HG03066 (cell line): Measurements from ENCODE around the gene RFTN1.

Source experiments
- ATAC-seq: cut with Tn5 transposase; IDR thresholded peaks from one replicate; pipeline ENCODE4 v1.9.1; 2021; ENCODE audit warnings: low read depth; ENCODE audit not compliant: unreplicated experiment

RFTN1 gene

GRCh38 chr3:16468336-16469098, 45.0 kb downstream of the RFTN1 start:
- no peak for ATAC-seq

DNA sequence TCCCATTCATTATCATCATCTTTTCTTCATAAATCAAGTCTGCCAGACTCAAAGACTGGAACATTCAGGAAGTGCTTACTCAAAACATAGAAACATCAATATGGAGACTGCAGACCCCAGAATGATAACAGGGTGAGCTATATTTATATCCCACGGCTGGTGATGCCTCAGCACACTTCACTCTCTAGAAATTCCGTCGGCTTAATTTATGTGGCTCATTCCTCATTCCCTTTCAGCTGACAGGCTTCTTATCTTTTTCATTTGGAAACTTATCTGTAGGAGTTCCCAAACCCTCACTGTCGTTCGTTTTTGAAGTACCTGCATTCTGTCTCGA, 45.5 kb downstream of the RFTN1 start:
- peak; percentile 17 for ATAC-seq

DNA sequence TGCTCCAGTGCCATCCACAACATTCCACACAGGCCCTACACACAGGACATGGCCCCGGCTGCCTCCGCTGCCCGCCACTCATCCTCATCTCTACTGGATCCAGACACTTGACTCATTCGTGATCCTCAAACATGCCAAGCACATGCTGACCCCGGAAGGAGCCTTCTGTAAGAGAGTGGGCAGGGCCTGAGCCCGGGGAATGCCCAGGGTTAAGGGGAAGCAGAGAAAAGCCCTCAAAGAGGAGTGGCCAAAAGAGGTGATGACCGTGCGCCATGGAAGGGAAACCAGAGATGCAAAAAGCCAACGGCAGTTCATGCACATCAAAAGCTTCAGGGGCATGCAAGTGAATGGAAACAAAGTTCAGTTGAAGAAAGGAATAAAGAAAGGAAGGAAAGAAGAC, 46.1 kb downstream of the RFTN1 start:
- peak; percentile 81 for ATAC-seq

DNA sequence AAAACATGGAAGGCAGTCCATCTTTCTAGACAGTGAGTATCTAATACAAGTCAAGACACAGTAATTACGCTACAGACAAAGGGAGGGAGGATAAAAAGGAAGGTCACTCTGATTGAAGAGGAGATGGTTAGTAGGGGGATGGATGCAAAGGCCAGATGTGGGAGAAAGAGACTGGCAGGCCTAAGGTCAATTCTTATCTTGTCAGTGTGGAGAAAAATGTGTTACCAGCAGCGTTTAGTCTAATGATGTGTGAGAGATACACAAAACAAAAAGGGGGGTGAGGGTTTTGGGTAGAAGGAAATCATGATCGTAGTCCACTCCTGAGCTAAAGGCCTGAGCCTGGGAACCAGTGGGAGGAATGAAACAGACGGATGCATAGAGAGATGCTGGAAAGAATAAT, 46.7 kb downstream of the RFTN1 start:
- ATAC-seq = no peak

DNA sequence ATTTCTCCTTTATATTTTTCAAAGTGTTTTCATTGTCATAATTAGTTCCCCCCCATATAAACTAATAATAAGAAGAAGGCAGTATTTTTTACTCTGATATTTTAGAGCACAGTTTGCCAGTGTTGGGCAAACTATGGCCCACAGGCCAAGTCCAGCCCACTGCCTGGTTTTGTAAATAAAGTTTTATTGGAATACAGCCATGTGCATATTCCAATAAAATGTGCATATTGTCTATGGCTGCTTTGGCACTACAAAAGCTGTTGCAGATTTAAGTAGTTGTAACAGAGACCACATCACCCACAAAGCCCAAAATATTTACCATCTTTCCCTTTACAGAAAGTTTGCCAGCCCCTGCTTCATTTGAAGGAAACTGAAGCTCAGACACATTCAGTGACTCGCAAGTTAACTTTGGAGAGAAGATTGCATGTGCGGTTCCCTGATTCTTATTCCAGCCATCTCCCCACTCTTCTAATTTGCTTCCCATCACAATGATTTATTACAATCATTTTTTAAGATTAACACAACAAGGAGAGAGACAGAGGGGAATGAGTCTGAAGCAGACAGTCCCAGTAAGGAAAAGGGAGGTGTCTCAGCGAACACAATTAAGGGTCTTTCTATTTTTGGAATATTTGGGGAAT, 48.9 kb downstream of the RFTN1 start:
- ATAC-seq = no peak

- no peak for ATAC-seq
Measured at GRCh38 chr3:16463914-16464313, 49.6 kb downstream of the RFTN1 start.

- no peak for ATAC-seq
Measured at GRCh38 chr3:16463119-16463518, 50.4 kb downstream of the RFTN1 start.

DNA sequence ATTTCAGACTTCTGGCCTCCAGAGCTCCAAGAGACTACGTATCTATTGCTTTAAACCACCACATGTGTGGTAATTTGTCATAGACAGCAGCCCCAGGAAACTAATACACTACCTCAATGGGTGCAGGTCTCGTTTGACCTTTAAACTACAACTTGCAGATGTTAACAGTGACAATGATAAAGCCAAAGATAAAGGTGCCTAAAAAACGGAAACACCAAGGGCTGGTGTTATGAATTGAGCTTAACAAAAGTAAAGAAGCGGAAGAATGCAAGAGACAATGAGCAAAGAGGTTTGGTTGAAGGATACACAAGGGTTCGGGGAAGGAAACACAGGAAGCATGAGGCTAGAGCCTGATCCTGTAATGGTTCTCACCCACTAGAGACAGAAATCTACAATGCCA, 50.8 kb downstream of the RFTN1 start:
- ATAC-seq = no peak

DNA sequence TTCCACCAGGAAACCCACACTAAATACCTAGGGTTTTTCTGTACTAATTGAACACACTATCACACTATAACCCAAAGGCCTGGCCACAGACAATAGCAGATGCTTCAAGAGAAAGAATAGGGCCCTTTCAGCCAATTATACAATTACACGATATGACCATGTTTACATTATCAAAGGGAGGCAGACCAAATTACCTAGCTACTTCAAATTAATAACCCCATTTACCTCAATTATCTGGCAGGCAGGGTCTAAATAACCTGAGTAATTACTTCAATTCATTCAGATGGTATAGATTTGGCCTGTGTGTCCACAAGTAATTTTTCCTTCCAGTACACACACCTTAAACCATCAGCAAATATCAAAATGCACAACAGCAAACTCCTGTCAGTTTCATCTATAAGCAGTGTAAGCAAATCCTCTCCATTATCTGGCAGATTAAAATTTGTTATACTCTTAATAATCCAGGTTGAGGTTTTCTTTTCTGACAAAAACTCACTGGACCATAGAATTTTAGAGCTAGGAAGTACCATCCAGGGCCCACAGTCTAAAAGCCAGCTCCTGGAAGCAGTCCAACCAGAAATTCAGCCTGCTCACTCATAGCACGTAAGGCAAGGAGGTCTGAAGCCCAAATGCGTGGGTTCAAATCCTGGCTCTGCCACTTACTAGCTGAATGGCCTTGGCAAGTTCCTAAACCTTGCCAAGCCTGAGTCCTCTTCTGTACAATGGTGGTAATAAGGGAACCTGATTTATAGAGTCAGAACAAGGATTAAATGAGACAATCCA, 51.8 kb downstream of the RFTN1 start:
- ATAC-seq = no peak

- no peak for ATAC-seq
Measured at GRCh38 chr3:16460886-16461285, 52.6 kb downstream of the RFTN1 start.

- ATAC-seq = no peak
Measured at GRCh38 chr3:16460273-16460672, 53.2 kb downstream of the RFTN1 start.

DNA sequence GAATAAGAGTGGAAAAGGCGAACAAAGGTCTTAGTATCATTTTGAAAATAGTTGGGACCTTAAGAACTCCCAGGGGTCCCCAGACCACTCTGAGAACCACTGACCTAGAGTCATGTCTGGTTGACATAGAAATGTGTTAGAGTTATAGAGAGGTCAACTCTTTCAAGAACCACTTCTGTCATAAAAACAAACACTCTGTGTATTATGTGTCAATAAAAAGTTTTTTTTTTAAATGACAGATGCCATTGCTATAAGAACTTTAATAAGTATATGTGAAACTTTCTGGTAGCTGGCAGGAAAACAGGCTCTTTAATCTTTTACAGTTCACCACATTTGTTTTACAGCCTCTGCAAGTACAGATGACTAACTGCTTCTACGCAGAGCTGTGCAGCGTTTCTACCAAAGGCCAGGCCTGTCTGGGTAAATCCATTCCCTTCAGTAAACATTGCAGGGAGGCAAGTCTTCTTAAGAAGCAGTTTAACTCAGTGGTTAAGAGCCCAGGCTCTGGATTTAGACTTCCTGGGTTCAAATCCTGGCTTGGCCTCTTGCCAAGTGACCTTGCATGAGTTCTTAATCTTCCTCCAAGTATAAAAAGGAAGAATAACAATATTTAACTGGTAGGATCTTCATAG, 56.6 kb downstream of the RFTN1 start:
- no peak for ATAC-seq

GRCh38 chr3:16455966-16456365, 57.5 kb downstream of the RFTN1 start:
- no peak for ATAC-seq

DNA sequence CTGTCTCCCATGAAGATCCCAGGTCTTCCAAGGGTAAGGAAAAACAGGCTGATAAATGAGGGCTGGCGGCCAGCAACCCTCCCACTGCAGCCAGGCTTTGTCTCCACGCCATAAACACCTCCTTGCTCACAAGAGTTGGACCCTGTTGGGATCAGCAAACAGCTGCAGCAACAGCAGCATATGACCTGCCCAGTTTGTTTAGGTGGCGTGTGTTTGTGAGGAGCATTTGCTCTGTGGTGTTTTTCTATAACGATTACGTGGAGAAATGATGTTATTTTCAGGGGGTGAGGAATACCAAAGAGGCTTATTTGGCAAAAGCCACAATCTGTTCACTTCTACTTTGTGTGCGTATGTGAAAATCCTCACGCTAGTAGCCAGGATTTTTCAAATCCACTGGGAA, 58.5 kb downstream of the RFTN1 start:
- ATAC-seq = no peak

DNA sequence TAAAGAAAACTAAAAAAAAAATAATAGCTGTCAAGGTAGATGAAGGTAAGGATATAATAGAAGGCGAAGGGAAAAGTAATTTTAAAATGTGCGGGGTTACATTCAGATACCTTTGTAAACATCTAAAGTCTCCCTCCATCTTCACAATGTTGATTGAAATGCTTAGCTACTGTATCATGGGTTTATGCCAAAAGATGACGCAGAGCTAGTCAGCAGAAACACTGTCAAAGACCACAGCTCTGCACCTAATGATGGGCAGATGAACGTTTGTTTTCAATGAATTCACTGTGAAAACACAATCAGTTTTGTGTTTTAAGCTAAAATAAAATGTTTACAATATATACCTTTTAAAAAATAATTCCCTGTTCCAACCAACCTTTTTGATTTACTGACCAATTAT, 61.2 kb downstream of the RFTN1 start:
- ATAC-seq = no peak

GRCh38 chr3:16449369-16449768, 64.1 kb downstream of the RFTN1 start:
- no peak for ATAC-seq

- ATAC-seq = no peak
Measured at GRCh38 chr3:16448639-16449070, 64.8 kb downstream of the RFTN1 start.

DNA sequence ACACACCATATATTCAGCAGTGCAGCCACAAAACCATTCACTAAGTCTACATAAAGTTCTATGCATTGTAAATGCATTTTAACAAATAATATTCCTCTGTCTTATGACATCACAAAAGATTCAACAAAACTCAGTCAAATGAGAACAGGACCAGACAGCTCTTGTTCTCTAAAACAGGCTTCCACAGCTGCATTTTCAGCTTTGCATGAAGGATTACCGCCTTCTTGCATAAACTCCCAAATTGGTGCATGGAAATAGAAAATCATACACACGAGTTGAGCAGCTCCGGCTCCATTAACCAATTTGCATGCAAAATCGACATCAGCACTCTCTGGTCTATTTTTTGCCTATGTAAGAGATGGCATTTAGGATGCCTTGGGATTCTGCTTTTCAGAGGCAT, 66.4 kb downstream of the RFTN1 start:
- no peak for ATAC-seq

DNA sequence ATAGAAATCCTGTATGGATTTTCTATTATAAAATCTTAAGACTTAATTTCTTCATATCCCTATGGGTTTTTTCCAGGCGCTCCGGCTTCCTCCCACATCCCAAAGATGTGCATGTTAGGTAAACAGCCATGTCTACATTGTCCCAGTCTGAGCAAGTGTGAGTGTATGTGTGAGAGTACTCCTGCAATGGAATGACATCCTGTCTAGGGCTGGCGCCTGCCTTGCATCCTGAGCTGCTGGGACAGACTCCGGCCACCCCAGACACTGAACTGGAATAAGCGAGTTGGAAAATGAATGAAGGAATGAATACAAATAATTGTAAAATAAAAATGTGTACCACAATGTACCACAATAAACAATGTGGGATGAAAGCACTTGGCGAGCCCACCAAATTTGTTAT, 69.2 kb downstream of the RFTN1 start:
- no peak for ATAC-seq

- ATAC-seq = no peak
Measured at GRCh38 chr3:16442730-16443129, 70.8 kb downstream of the RFTN1 start.

DNA sequence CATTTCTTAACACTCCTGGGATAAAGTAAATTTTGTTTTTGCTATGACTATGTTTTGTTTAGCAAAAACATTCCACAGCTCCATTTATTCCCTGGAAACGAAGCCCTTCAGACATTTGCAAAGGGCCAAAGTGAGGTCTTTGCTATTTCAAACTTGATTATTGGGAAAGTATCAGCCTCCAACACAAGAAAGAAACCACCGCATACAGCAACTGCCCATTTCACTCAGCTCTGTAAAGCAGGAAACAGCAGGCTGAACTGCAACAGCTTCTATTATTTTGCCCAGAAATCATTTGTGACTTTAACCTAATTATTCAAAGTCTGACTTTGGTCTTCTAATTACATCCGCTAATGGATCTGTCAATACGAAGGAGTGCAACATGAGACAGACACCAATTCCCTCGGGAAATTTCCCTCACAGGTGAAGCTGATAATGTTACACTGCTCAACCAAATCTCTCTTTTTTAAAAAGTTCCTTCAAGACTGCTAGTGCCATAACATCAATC, 72.1 kb downstream of the RFTN1 start:
- ATAC-seq = no peak
